Activated CD4-positive, CD25-positive, alpha-beta regulatory T cell treated with anti-CD3 and anti-CD28 coated beads, Interleukin-2, amount 50 U/mL, for 24 hours (primary cell): ENCODE results near the gene MALL.
"Not testable (repeated sequence)": the region's sequence is repeated elsewhere in the genome, so short reads cannot be mapped to it uniquely, and the experiment has no call there.

Experiments
- ATAC-seq, 2 donors: fragments of 150-1000 bp; cut with Tn5 transposase; one replicate each; pipeline ENCODE4 v1.10.0; 2021; ENCODE audit warnings: mild to moderate bottlenecking in 1 of 2, moderate library complexity in 1 of 2

Gene MALL

DNA sequence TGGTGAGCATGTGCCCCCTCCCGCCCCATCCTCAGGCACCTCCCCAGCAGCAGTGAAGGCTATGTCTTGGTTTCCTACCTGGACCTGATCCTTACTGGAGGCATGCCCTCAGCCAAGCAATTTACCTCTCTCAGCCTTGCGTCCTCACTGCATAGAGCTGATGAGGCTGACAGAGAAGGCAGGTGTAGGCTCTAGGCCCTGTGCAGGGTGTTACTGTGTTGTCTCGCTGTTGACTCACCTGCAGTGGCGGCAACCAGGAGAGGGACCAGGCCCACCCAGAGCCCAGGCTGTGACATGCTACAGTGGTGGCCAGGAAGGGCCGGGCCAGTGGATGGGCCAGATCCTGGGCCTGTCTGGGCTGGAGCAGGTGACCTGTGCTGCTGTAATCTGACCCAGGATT, 65.9 kb downstream of the MALL start:
- not testable (repeated sequence) for ATAC-seq

DNA sequence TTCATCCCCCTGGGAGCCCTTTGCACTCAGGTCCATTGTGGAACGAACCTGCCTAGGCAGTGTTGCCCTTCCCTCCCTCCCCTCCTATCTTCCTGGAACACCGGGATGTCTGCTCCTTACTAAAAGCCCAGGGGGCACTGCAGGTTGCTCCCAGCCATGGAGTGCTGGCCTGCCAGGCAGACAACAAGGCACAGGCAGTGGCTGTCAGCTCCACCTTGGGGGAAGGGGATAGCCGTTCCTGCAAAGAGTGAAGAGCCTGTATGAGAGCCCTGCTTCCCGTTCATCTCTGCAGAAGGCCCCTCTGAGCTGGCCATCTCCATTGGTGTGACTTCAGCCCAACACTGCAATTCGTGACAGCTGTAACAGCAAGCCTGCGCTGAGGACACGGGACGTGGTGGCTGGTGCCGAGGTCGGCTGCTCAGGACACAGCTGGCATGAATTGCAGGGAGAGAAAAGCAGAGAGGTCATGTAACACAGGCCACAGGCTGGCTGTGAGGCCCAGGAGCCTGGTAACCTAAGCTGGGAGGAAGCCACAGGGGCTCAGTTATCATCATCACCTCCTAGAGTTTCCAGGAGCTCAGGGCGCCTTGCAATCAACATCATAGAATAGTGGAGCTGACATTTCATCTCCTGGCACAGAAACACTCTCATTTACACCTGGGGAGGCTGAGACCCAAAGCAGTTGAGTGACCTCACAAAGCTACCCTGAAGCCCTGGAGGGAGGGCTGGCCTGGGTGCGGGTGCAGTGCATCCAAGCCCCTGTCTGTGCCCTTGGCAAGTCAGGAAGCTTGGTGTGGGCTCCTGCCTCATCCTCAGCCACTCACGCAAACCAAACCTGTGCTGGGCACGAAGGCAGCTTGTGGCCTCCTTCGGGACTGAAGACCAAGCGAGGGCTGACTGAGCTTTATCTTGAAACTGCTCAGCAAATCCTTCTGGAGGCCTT, 67.1 kb downstream of the MALL start:
- ATAC-seq, result not testable (repeated sequence)

DNA sequence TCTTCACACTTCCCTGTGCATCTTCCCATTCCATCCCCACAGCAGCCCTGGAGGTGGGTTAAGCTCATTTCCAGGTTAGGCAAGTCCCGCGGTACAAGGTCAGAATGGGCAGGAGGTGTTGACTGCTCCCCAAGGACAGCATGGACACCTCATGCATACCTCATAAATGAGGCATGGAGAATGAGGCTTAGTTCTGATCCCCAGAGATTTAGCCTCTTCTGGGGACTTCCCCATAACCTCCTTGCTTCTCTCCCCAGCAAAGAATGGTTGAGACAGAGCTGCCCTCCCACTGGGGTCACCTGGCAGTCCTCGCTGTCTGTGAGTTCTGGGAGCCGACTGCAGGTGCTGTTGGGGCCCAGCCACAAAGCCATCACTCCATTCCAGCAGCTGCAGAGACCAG, 68.4 kb downstream of the MALL start:
- not testable (repeated sequence) for ATAC-seq

DNA sequence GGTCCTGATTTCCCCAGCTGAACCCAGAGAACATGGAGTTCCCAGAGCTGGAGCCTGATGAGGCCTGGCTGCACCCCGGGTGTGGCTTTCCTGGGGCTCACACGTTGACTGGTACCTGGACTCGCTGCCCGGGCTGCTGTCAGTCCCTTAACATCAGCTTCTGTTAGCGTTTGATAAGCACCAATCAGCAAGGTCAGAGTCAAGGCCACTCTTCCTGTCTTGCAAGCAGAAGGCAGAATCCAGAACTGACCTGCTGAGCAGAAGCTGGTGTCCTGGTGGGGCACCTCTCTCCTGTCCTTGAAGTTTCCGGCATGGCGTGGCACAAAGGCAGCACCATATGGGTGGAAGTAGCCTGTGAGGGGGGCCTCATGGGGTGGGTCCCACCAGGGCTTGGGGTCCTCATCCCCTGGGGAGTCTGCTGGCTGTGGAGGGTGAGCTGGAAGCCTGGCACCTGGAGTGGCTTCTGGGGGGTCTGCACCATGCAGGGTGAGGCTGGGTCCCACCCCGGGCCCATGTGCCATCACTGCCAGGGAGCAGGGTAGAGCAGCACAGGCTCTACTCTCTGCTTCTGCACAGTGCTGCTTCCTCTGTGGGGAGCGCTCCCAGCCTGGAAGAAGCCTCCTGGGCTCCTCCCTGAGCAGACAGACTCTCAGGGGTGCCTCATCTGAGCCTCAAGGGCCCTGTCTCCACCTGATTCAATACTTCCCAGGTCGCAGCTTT, 73.5 kb downstream of the MALL start:
- ATAC-seq, result not testable (repeated sequence)

DNA sequence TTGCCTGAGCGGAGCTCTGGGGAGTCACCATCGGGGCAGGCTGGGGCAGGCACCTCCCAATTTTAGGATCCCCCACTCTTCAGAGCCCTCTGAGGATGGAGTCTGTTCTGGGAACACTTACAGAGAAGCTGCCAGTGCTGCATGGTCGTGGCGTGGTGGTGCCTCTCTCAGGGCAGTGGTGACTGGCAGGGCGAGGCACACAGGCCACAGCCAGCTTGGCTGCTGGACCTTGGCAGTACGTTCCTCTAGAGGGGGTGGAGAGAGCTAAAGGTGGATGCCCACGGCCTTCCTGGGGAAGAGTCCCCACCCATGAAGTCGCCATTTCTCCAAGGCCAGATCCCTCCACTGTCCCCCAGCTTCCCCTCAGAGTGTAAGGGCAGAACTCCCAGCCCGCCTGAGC, 78.3 kb downstream of the MALL start:
- ATAC-seq, result not testable (repeated sequence)

DNA sequence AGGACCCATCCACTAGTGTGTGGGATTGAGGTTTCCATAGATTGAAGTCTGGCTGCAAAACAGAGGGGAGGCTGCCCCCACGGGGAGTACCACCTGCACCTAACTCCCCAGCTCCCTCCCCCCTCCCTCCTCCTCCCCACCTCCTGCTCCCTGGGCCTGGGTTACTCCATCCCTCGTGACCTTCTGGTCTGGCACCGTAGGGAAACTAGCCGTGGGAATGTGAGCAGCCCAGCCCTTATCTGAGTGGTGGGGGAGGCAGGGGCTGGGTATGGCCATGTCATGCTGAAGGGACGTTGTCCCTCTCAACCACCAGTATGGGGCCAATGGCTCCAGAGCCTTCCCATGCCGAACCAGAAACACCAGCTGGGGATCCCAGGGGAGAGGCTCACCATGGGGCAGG, 80.2 kb downstream of the MALL start:
- not testable (repeated sequence) for ATAC-seq

DNA sequence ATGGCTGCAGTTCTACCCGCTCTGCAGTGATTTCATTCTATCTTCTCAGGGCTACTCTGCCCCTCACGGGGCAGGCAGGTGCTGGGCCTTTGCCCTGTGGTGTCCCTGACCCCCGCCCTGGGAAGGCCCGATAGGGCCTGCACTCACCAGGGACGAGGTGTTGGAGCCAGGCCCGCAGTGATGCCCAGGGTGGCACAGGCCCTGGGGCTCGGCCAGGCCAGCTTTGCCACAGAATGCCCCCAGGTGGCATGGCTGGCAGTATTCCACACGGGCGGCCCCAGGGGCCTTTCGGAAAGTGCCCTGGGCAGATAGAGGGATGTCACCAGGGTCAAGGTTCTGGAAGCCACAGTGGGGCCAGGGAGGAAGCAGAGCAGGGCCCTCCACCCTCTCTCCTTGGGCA, 80.7 kb downstream of the MALL start:
- not testable (repeated sequence) for ATAC-seq
